Posterior vena cava (tissue), 2 donors: Measurements from ENCODE around the gene HADHA. TPM values are rescaled to one million over a fixed set of nuclear protein-coding genes. Genes with fewer than 3 reads are reported as not detected.
"Not testable (repeated sequence)": the region's sequence is repeated elsewhere in the genome, so short reads cannot be mapped to it uniquely, and the experiment has no call there.

Source experiments
- DNase-seq: peaks from one replicate; pipeline ENCODE4 v3.0.0-alpha.2; 2020; ENCODE audit warnings: low spot score
- intact Hi-C, 2 donors: fragments of 100-400 bp; cut with DNase I; formaldehyde crosslinking; loops; one replicate each; pipeline versions ENCODE4 v1.14.1 to v1.14.2; 2022 to 2023
- long read RNA-seq, 2 donors: library from polyadenylated mRNA; unstranded; transcript quantifications; one replicate each; pipeline ENCODE4 v2.0.0, GENCODE V29; 2020 to 2021
- total RNA-seq, 2 donors: library from RNA; stranded (reverse); fragmentation: NEBNext Ultra II Directional; extraction: Animal tissue kit (Norgen Biotek cat#: 25700); gene quantifications; one replicate each; pipeline ENCODE4 v1.2.1, GENCODE V29; 2021
- donor health status: DM: yes; HTN: yes; CAD: no.
- donor health status: DM: yes; HTN: yes; CAD: no.

HADHA gene
- 100 to 1,000 TPM; 104 to 113 TPM for total RNA-seq
- long read RNA-seq, donor 1, transcript HADHA-201 (20 exons, 3,037 nt) = major isoform, 65 of 89 reads
- long read RNA-seq, donor 1, partial matches to known transcripts = 16 of 89 reads
- long read RNA-seq, donor 1, other reads (novel, unspliced or antisense) = 8 of 89 reads
- long read RNA-seq, donor 2, transcript HADHA-211 (19 exons, 2,158 nt) = minor isoform, 8 of 443 reads
- long read RNA-seq, donor 2, transcript HADHA-201 (20 exons, 3,037 nt) = major isoform, 351 of 443 reads
- long read RNA-seq, donor 2, transcript HADHA-204 (19 exons, 2,982 nt) = minor isoform, 5 of 443 reads
- long read RNA-seq, donor 2, partial matches to known transcripts = 60 of 443 reads
- long read RNA-seq, donor 2, other reads (novel, unspliced or antisense) = 17 of 443 reads

DNA sequence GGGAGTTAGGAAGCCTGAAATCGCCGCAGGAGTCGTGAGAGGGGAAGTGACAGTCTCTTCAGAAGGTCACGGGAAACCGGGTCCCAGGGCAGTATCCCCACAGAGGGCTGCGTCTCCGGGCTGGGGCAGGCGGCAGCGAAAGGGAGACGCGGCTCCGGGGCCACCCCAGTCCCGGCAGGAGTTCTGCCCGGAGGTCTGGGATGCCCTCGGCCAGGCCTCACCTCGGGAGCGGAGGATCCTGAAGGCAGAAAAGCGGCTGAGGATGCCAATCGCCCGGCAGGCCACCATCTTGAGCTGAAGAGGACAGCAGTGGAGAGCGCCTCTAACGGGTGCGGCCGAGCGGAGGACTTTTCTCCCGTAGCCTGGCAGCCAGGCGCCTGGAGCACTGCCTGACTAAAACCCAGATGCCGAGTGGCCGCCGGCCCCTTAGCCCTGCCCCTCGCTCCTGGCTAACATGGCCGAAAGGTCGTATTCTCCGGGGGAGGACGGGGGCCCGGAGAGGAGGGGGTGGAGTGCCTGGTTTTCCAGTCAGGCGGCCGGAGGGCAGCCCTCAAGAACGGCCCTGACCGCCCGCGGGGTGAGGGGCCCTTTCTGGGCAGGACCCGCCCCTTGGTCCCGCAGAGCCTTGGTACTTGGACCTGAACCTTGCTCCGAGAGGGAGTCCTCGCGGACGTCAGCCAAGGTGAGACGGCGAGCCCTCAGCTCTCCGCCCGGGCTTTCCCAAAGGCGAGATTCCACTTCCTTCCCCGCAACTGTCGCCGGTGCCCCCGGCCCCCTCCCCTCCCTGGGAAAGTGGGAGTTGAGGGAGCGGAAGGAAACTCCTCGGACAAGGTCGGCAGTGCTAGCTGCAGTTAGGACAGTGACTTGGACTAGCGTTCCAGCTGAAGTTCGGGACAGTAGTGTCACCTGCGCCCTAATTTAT, at the start of gene HADHA, which contains the start of gene HADHB:
TSS of gene HADHA (minus strand) at position 324 of the 922 bp plus-strand sequence. CDS start at position 288, 36 bp downstream.
TSS of gene HADHB (plus strand) at position 631 of the 922 bp plus-strand sequence. CDS start 9,316 bp downstream, outside the sequence.
- peak; percentile 96 for DNase-seq
- intact Hi-C loops = loop anchor here in 1 of 2 donors (10.0 kb wide), 1 partner anchor 80 kb away; no protein-coding TSS in a partner anchor

DNA sequence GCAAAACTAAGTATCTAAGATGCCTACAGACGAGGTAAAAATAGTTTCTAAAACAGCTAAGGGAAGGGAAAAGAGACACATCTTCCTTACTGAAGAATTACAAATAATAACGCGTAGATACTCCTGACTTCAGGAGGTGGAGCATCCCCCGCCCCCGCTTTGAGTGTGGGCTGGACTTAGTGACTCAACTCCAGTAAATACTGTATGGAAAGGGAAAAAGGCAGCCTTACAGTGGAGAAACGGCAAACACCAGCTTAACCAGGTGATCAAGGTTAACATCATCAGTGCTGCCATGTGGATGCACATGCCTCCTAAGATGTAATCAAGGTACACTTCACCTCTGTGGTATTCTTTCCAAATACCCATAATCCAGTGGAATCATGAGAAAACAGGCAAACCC, 48.2 kb upstream of the HADHA start:
- DNase-seq = no peak
- intact Hi-C loops = no loop called here

DNA sequence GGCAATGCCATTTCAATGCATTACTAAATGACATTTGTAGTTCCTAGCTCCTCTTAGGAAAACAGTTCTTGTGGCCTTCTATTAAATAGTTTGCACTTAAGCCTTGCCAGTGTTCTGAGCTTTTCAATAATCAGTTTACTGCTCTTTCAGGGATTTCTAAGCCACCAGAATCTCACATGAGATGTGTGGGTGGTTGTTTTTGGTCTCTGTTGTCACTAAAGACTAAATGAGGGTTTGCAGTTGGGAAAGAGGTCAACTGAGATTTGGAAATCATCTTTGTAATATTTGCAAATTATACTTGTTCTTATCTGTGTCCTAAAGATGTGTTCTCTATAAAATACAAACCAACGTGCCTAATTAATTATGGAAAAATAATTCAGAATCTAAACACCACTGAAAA, 45.6 kb upstream of the HADHA start:
- no peak for DNase-seq
- intact Hi-C loops = no loop called here

DNA sequence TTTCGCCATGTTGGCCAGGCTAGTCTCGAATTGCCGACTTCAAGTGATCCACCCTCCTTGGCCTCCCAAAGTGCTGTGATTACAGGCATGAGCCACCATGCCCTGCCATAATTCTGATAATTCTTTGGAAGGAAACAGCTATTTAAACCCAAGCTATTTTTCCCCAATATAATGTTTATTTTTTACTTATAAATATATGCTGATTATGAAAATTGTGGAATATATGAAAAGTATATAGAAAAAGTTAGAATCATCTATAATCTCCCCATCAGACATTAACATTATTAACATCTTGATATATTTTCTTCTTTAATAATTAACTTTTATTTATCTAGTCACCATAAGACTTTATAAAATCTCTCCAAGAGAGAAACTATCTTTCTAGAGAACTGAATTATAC, 41.5 kb upstream of the HADHA start:
- intact Hi-C loops = no loop called here
- no peak for DNase-seq

DNA sequence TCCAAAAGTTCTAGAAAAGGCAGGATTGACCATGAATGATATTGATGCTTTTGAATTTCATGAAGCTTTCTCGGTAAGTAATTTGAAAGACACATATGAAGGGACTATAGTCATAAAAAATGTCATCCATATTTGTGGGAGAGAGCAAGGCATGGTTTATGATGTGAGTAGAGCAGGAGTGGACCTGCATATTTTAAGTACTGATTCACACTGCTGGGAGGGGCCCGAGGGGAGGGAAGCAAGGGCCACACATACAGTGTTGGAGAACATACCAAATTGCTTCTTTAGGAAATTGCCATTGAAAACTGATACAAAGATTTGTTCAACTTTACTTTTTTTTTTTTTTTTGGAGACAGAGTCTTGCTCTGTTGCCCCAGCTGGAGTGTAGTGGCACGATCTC, 39.7 kb upstream of the HADHA start:
- intact Hi-C loops = no loop called here
- no peak for DNase-seq

DNA sequence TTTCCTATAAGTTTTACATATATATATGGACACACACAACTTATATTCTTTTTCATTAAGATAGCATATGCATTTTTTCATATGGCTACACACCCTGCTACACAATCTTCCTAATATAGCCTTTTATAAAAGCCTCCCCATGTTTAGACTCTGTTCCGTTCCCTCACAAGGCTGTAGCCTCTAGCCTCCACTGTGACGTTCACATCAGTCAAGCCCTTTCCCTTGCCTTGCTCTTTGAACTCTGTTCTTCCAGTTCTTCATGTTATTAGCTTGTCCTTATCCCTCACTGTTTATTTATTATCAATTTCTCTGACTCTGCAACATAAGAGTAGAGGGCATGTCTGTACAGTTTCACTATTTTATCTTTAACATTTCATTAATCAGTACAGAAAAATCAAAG, 39.2 kb upstream of the HADHA start:
- DNase-seq = no peak
- intact Hi-C loops = no loop called here

DNA sequence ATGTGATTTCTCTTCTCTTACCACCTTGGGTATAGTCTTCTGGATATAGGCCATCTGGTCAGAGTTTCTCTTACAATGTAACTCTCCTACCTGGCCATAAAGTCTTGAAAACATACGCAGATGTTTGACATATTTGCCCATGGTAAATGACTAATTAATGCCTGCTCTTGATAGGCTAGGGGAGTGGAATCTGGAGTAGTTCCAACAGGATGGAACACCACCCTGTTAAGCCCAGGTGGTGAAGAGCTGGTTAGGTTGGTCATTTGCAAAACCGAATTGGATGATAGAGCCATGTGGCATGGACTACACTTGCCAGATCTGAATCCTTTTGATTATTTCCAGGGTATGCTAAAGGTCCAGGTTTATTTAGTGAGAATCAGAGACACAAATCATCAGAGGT, 36.8 kb upstream of the HADHA start:
- intact Hi-C loops = no loop called here
- no peak for DNase-seq

DNA sequence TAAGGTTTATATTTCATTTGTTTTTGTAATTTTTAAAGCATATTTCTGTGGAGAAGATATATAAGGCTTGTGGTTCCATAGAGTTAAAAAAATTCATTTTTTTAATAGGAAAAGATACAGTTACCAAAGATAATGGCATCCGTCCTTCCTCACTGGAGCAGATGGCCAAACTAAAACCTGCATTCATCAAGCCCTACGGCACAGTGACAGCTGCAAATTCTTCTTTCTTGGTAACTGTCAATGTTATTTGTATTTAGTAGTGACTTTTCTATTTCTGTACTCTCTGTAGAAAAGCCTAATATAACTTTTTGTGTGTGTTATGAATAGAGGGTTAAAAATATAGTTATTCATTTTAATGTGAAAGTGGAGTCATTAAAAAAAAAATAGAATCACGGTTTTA, 35.5 kb upstream of the HADHA start:
- intact Hi-C loops = no loop called here
- DNase-seq = no peak

DNA sequence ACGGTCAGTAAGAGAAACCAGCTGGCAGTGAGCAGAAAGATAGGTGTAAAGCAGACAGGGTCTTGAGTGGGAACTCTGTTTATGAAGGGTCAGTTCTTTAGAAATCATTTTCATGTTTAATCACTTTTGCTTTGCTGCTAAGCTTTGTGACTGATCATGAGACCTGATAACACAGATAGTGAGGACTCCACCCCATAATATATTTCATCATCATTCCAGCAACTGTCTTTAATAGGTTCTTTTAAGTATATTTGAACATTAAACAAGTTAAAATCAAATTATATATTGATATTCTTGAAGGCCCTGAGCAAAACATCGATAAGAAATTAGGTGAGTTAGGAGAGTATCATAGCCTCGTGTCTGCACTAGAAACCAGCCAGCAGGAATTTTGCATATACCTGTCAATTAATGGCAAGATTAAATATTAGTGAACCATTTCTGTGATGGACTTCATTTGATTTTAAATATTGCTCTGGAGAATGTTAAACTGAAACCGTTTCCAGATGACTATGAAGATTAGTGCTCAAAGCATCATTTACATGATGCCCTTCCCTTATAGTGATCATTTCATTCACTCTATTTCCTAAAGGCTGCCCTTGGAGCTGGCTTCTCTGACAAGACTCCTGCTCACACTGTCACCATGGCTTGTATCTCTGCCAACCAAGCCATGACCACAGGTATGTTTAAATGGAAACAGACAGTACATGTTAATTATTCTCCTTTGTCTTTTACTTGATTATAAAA, 32.2 kb upstream of the HADHA start:
- no peak for DNase-seq
- intact Hi-C loops = no loop called here

DNA sequence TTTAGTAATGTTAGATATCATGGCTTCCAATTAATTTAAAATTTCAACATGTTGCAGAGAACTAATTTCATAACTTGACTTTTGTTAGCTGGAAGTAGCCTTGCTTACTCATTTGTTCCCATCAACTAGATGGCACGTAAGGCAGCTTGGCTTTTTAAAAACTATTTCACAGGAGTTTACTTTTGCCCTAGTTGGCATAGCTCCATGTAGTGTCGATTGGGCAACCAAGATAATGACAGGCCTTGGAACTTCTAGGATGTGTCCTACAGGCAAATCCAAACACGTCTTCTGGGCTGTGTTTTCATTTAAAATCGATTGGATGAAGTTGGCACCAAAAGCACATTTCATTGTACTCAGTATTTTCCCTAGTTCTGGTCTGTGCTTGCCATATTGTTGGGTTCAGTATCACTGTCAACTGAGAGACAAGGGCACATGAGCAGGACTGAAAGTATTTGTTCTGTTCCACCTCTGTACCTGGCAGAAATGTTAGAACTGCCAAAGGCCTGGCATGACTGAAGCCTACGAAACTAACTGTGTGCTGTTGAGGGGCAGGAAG, 29.7 kb upstream of the HADHA start:
- DNase-seq = no peak
- intact Hi-C loops = no loop called here

DNA sequence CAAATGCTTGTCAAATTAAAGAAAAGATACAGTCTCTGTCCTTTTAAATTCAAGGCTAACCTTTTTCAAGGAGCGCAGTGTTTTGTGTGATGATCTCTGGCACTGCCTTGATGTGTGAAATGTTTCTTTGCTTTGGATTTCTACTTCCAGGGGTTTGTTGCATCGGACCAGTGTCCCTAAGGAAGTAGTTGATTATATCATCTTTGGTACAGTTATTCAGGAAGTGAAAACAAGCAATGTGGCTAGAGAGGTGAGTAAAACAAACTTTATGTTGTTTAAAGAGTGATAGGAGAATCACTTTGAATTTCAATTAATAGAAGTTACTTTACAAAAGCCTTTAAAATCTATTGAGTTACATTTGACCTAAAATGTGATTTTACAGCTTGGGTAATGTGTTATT, 29.1 kb upstream of the HADHA start:
- intact Hi-C loops = no loop called here

DNA sequence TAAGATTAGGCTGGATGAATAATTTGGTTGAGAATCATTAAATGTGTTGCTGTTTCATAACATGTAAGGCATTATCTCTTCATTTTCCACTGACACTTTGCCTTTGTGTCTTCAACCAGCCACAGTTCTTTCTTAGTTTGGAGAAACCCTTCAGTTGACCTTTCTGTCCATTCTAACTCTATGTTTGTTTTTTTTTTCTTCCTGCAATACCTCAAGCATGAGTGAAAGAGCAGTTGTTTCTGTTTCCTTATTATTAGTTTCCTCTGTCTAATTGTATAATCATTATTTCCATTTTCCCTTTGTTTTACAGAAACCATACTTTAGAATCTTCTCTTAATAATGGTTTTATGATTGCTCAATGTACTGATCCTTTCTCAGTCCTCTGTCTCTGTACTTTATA, 25.9 kb upstream of the HADHA start:
- intact Hi-C loops = no loop called here

More for the DNA sequence above, 29.1 kb upstream of the HADHA start:
- no peak for DNase-seq

DNA sequence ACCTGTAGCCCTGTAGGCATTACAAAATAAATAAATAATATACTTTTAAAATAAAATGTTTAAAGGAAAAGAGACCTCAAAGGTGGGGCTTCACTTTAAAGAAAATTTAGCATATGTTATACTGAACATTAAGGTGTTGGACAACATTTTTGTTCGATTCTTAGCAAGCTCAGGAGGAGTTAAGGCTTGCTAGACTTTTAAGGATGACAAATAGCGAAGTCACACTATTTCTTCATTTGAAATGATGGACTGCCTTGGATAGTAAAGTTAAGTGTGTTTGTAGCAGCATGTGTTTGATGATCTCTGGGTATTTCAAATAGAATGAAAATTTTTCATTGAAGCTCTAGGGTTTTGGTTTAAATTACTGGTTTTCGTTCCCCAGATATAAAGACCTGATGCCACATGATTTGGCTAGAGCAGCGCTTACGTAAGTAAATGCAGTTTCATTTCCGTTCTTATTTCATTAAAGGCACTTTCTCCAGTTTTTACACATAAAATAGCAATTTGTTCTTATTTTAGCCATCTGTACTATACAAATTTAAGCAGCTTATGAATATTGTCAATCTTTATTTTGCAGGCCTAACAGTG, 25.2 kb upstream of the HADHA start:
- intact Hi-C loops = no loop called here
- DNase-seq = no peak

More for the DNA sequence above, 25.9 kb upstream of the HADHA start:
- no peak for DNase-seq

DNA sequence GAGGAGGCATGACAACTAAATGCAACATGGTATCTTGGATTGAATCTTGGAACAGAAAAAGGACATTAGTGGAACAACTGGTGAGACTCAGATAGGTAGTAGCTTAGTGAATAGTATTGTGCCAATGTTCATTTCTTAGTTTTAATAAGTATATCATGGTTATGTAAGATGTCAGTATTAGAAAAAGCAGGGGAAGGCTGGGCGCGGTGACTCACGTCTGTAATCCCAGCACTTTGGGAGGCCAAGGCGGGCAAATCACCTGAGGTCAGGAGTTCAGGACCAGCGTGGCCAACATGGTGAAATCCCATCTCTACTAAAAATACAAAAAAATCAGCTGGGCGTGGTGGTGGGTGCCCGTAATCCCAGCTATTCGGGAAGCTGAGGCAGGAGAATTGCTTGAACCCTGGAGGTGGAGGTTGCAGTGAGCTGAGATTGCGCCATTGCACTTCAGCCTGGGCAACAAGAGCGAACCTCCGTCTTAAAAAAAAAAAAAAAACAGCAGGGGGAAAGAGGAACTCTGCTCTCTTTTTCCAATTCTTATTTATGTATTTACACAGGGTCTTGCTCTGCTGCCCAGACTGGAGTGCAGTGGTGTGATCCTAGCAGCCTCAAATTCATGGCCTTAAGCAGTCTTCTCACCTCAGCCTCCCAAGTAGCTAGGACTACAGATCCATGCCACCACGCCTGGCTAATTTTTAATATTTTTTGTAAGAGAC, 24.4 kb upstream of the HADHA start:
- intact Hi-C loops, DNase-seq: not testable (repeated sequence)

DNA sequence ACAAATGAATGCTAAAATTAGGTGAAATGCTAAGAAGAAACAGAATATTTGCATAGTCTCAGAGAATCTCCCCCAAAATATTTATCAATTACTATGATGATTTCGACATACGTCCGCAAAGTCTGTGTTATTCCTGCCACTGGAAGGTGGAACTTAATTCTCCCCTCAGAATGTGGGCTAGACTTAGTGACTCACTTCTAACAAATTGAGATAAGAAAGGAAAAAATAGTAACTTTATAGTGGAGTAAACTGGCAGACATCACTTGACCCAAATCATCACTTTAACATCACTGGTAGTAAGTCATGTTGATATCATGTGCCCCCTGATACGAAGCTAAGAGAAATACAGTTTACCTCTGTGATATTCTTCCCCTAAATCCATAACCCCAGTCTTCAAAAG, 23.8 kb upstream of the HADHA start:
- intact Hi-C loops = no loop called here
- no peak for DNase-seq

DNA sequence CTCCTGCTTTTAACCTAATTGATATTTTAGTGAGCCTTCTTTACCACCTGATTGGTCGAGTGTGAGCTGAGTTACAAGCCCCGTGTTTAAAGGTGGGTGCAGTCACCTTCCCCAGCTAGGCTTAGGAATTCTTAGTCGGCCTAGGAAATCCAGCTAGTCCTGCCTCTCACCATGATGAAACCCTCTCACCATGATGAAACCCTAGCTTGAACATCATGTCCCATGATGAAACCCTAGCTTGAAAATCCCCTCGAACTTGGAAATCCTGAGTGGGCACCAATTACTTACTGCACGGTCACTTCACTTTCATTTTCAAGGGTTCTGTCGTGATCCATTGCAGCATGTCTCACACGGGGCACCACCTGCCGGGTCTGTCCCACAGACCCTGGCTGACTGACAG, 14.4 kb upstream of the HADHA start:
- DNase-seq, intact Hi-C loops: not testable (repeated sequence)

DNA sequence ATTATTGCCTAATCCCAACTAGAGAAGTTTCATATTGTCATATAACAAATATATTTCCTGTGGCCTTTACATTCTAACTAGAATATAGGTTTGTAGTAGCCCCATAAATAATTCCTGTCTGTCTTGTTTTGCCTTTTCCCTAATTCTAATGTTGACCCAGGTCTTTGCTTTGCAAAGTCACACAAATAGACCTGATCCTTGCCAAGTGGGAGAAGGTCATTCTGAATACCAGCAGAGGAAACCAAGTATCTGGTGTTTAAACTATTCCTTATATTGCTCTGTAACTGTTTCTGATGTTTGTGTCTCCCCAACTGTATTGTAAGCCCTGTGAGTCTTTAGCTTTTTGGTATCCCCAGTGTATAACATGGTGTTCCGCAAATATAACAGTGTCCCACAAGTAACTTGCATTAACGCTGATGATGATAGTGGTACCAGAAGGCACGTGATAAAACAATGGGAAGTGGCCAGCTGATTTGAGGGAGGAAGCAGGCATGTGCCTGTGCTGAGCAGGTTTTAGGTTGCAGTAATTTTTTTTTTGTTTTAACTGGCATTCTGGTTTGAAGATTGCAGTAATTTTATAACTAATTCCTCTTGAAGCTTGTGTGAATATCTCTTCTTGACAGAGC, 11.4 kb upstream of the HADHA start:
- intact Hi-C loops = no loop called here
- no peak for DNase-seq

DNA sequence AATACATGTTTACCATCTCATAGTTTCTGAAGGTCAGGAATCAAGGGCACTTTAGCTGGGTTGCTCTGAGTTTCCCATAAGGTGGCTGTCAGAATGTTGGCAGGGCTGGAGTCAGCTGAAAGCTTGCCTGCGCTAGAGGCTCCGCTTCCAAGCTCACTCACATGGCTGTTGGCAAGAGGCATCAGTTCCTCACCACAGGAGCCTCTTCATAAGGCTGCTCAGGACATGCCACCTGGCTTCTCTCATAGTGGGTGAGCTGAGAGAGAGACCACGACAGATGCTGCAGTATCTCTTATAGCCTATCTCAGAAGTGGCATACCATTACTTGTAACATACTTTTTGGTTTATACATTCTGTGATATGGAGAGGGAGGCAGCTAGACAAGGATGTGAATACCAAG, 7.5 kb upstream of the HADHA start:
- intact Hi-C loops = loop anchor here in 1 of 2 donors (5.0 kb wide), 1 partner anchor 95 kb away; the partner anchor contains the start of genes ADGRF3 and SELENOI
- DNase-seq = no peak
